ENCODE measurements around the gene DSCAML1.

The DSCAML1 gene

DNA sequence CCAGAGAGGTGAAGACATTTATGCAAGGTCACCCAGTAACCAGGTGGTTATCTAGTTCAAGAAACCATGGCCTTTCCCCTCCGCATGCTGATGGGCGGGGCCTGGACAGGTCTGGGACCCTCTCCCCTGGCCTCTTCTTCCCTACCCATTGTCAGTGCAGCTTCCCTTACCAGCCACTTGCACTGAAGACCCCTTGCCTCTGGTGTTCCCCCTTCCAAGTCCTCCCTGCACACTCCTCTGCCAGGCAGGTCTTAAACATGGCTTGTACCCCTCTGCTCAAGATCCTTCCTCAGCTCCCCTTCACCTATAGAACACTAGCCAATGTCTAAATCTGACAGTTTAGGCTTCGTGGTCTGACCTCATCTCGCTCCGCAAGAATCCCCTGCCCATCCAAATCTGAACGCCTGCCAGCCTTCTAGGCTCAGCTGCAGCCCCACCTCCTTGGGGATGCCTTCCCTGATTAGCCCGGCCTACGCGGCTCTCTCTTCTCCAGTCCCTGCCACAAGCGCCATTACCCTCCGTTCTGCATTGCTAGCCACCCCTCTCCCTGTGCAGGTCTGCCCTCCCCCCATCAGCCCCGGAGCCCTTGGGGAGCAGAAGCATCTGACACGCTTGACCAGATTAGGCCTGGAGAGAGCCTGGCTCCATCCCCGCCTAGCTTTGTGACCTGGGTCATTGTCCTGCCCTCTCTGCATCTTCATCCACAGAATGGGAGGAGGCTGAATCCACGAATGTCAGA lies 213.8 kb downstream of the DSCAML1 start:
- no peak for TF ChIP-seq TAF1 (IDR thresholded peaks at IDR 0.05; ENCODE audit: borderline replicate concordance, insufficient read depth, low read length)
- TF ChIP-seq, protein P1, sequence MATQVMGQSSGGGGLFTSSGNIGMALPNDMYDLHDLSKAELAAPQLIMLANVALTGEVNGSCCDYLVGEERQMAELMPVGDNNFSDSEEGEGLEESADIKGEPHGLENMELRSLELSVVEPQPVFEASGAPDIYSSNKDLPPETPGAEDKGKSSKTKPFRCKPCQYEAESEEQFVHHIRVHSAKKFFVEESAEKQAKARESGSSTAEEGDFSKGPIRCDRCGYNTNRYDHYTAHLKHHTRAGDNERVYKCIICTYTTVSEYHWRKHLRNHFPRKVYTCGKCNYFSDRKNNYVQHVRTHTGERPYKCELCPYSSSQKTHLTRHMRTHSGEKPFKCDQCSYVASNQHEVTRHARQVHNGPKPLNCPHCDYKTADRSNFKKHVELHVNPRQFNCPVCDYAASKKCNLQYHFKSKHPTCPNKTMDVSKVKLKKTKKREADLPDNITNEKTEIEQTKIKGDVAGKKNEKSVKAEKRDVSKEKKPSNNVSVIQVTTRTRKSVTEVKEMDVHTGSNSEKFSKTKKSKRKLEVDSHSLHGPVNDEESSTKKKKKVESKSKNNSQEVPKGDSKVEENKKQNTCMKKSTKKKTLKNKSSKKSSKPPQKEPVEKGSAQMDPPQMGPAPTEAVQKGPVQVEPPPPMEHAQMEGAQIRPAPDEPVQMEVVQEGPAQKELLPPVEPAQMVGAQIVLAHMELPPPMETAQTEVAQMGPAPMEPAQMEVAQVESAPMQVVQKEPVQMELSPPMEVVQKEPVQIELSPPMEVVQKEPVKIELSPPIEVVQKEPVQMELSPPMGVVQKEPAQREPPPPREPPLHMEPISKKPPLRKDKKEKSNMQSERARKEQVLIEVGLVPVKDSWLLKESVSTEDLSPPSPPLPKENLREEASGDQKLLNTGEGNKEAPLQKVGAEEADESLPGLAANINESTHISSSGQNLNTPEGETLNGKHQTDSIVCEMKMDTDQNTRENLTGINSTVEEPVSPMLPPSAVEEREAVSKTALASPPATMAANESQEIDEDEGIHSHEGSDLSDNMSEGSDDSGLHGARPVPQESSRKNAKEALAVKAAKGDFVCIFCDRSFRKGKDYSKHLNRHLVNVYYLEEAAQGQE (IDR thresholded peaks at IDR 0.05; ENCODE audit: insufficient read depth in 1 of 2, low read depth in 2 of 2, low read length in 2 of 2): no peak
- no peak for TF ChIP-seq FOXP2 (optimal IDR thresholded peaks at IDR 0.05; ENCODE audit: borderline replicate concordance, extremely low read depth, extremely low read length, insufficient read depth)
- TF ChIP-seq SIN3A (IDR thresholded peaks at IDR 0.05; ENCODE audit: borderline replicate concordance, insufficient read depth, low read length): no peak
- TF ChIP-seq POLR2AphosphoS5 (IDR thresholded peaks at IDR 0.05; ENCODE audit: low read depth, low read length): no peak

GRCh38 chr11:117582433-117582832 lies 214.6 kb downstream of the DSCAML1 start:
- no peak for TF ChIP-seq FOXP2 (optimal IDR thresholded peaks at IDR 0.05; ENCODE audit: borderline replicate concordance, extremely low read depth, extremely low read length, insufficient read depth)
- TF ChIP-seq, protein P1 (IDR thresholded peaks at IDR 0.05; ENCODE audit: insufficient read depth in 1 of 2, low read depth in 2 of 2, low read length in 2 of 2): no peak
- TF ChIP-seq TAF1 (IDR thresholded peaks at IDR 0.05; ENCODE audit: borderline replicate concordance, insufficient read depth, low read length): no peak
- no peak for TF ChIP-seq POLR2AphosphoS5 (IDR thresholded peaks at IDR 0.05; ENCODE audit: low read depth, low read length)
- TF ChIP-seq SIN3A (IDR thresholded peaks at IDR 0.05; ENCODE audit: borderline replicate concordance, insufficient read depth, low read length): no peak

GRCh38 chr11:117580866-117581265 lies 216.2 kb downstream of the DSCAML1 start:
- TF ChIP-seq, protein P1 (IDR thresholded peaks at IDR 0.05; ENCODE audit: insufficient read depth in 1 of 2, low read depth in 2 of 2, low read length in 2 of 2): no peak

- TF ChIP-seq POLR2AphosphoS5 (IDR thresholded peaks at IDR 0.05; ENCODE audit: low read depth, low read length) (no peak), FOXP2 (optimal IDR thresholded peaks at IDR 0.05; ENCODE audit: borderline replicate concordance, extremely low read depth, extremely low read length, insufficient read depth) (no peak), TAF1 (IDR thresholded peaks at IDR 0.05; ENCODE audit: borderline replicate concordance, insufficient read depth, low read length) (no peak), SIN3A (IDR thresholded peaks at IDR 0.05; ENCODE audit: borderline replicate concordance, insufficient read depth, low read length) (no peak)
- TF ChIP-seq, protein P1 (IDR thresholded peaks at IDR 0.05; ENCODE audit: insufficient read depth in 1 of 2, low read depth in 2 of 2, low read length in 2 of 2): no peak
These were observed 217.9 kb downstream of the DSCAML1 start for GRCh38 chr11:117579161-117579560.

DNA sequence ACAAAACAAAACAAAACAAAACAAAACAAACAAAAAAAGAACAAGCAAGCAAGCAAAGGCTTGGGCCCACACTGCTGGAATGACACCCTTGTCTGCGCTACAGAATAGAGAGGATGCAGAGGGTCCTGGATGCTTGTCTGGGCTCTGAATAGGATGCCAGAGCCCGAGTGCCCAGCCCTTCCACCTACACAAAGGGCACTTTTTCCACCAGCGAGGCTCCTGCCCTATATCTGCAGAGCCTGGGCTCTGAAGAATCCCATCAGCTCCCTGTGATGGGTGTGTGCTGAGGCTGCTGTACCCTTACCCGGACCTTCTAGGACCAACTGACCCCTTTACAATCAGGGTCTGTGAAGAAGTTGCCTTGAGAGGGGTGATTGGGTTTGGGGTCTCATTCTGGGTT lies 221.2 kb downstream of the DSCAML1 start:
- no peak for TF ChIP-seq SIN3A (IDR thresholded peaks at IDR 0.05; ENCODE audit: borderline replicate concordance, insufficient read depth, low read length)
